Smooth muscle cell (in vitro differentiated cells): ENCODE measurements around the gene DPM1. TPM values are rescaled to one million over a fixed set of nuclear protein-coding genes. Genes with fewer than 3 reads are reported as not detected.

Source experiments
- DNase-seq: peaks from one replicate; lab custom pipeline; 2025; ENCODE audit not compliant: unreplicated experiment; lab: John Stamatoyannopoulos, UW
- H2AFZ ChIP-seq: fragments of 200-600 bp; sonication (generic); 2 replicates; pipeline ENCODE4 v1.6.0; 2016; ENCODE audit warnings: antibody characterized with exemption, low read depth, mild to moderate bottlenecking
- H3F3A ChIP-seq: fragments of 200-600 bp; sonication (generic); 2 replicates; pipeline ENCODE4 v1.6.0; 2017; ENCODE audit warnings: antibody characterized with exemption, low read depth
- H3K27ac ChIP-seq: fragments of 200-600 bp; sonication (generic); 2 replicates; pipeline ENCODE4 v1.5.1; 2016; ENCODE audit warnings: low read depth, mild to moderate bottlenecking
- H3K27me3 ChIP-seq: fragments of 200-600 bp; sonication (generic); 2 replicates; pipeline ENCODE4 v1.6.1; 2016; ENCODE audit warnings: low read depth, mild to moderate bottlenecking
- H3K36me3 ChIP-seq: fragments of 200-600 bp; sonication (generic); 2 replicates; pipeline ENCODE4 v1.5.1; 2016; ENCODE audit warnings: low read depth
- H3K4me1 ChIP-seq: fragments of 200-600 bp; sonication (generic); 2 replicates; pipeline ENCODE4 v1.5.1; 2016; ENCODE audit warnings: low read depth
- H3K4me2 ChIP-seq: fragments of 200-600 bp; sonication (generic); 2 replicates; pipeline ENCODE4 v1.6.0; 2016; ENCODE audit warnings: mild to moderate bottlenecking
- H3K4me3 ChIP-seq: fragments of 200-600 bp; sonication (generic); 2 replicates; pipeline ENCODE4 v1.5.1; 2016; ENCODE audit warnings: mild to moderate bottlenecking
- H3K79me2 ChIP-seq: fragments of 200-600 bp; sonication (generic); 2 replicates; pipeline ENCODE4 v1.6.0; 2016; ENCODE audit warnings: low read depth, mild to moderate bottlenecking
- H3K9ac ChIP-seq: fragments of 200-600 bp; sonication (generic); 2 replicates; pipeline ENCODE4 v1.6.0; 2016; ENCODE audit warnings: low read depth
- H3K9me3 ChIP-seq: fragments of 200-600 bp; sonication (generic); replicated peaks from 2 replicates; pipeline ENCODE4 v1.5.1; 2016; ENCODE audit warnings: low read depth
- H4K20me1 ChIP-seq: fragments of 200-600 bp; sonication (generic); 2 replicates; pipeline ENCODE4 v1.6.0; 2016; ENCODE audit warnings: low read depth
- CTCF ChIP-seq: fragments of 200-600 bp; sonication (generic); IDR thresholded peaks from 2 replicates; pipeline ENCODE4 v1.5.1; 2017; ENCODE audit warnings: borderline replicate concordance, mild to moderate bottlenecking, antibody characterized with exemption; ENCODE audit not compliant: insufficient read depth, poor library complexity, severe bottlenecking
- WGBS: methylation state at CpG from one replicate; pipeline ENCODE4 v1.1.7; 2016; ENCODE audit warnings: low lambda C conversion rate; 5-methylcytosine and 5-hydroxymethylcytosine counted together
- polyA plus RNA-seq: library from polyadenylated mRNA; unstranded; fragments of >200 nt; fragmentation: Nextera tagmentation; extraction: Ambion mirVana; gene quantifications from 2 replicates; pipeline ENCODE4 v1.2.1, GENCODE V29; 2016
- total RNA-seq: library from RNA; depleted of rRNA; stranded (reverse); fragments of >200 nt; gene quantifications from 2 replicates; pipeline ENCODE4 v1.2.3, GENCODE V29; 2014

The DPM1 gene
- total and polyA plus RNA-seq, 2 experiments from 2014 or later: 89.1 to 141 TPM

- no peak for DNase-seq
- H3K27ac ChIP-seq: peak overlapping the region; percentile 95
- H3K27me3 ChIP-seq: no peaks in the 10 kb centered on the region
- no peaks in the 10 kb centered on the region for H3F3A ChIP-seq
- H2AFZ ChIP-seq: no peak overlapping the region
- H3K9ac ChIP-seq: peak overlapping the region; percentile 99
- WGBS: 28% methylated on average over 7 of the region's 7 CpGs
- H4K20me1 ChIP-seq: peaks cover 66% of the 10 kb centered on the region
- no peak for TF ChIP-seq CTCF
- H3K79me2 ChIP-seq: peaks cover 83% of the 10 kb centered on the region
- peak overlapping the region; percentile 95 for H3K4me3 ChIP-seq
- H3K4me2 ChIP-seq: peak overlapping the region; percentile 95
- H3K4me1 ChIP-seq: peaks cover 27% of the 10 kb centered on the region
- no peaks in the 10 kb centered on the region for H3K9me3 ChIP-seq
- H3K36me3 ChIP-seq: peaks cover 15% of the 10 kb centered on the region
Observed at GRCh38 chr20:50957276-50957675, 1.1 kb downstream of the DPM1 start.

GRCh38 chr20:50953821-50954220, 4.5 kb downstream of the DPM1 start:
- Histone ChIP-seq H3K27me3 (no peaks in the 10 kb centered on the region), H2AFZ (no peak overlapping the region), H3K27ac (peak overlapping the region; percentile 46), H3K4me3 (no peak overlapping the region), H3K4me1 (peaks cover 16% of the 10 kb centered on the region), H3K9ac (no peak overlapping the region), H3K4me2 (no peak overlapping the region), H3K79me2 (peaks cover 94% of the 10 kb centered on the region), H4K20me1 (peaks cover 87% of the 10 kb centered on the region), H3K9me3 (no peaks in the 10 kb centered on the region), H3K36me3 (peaks cover 23% of the 10 kb centered on the region), H3F3A (no peaks in the 10 kb centered on the region)
- DNase-seq: no peak
- TF ChIP-seq CTCF: no peak

- 97% methylated on average over 2 of the region's 2 CpGs for WGBS
Observed at GRCh38 chr20:50953196-50953595, 5.1 kb downstream of the DPM1 start.

More at GRCh38 chr20:50953196-50953595, 5.1 kb downstream of the DPM1 start:
- Histone ChIP-seq H3K4me1 (peaks cover 16% of the 10 kb centered on the region), H3K4me2 (no peak overlapping the region), H3K36me3 (peaks cover 23% of the 10 kb centered on the region), H3K9me3 (no peaks in the 10 kb centered on the region), H3K27me3 (no peaks in the 10 kb centered on the region), H3K79me2 (peaks cover 99% of the 10 kb centered on the region), H3K4me3 (no peak overlapping the region), H3K9ac (no peak overlapping the region), H3F3A (no peaks in the 10 kb centered on the region), H4K20me1 (peaks cover 94% of the 10 kb centered on the region), H3K27ac (peak overlapping the region; percentile 46), H2AFZ (no peak overlapping the region)
- DNase-seq: no peak
- no peak for TF ChIP-seq CTCF
